CD4-positive, alpha-beta T cell (primary cell): ENCODE measurements around the gene UBE2L6. TPM values are rescaled to one million over a fixed set of nuclear protein-coding genes. Genes with fewer than 3 reads are reported as not detected.

ENCODE experiments used
- ATAC-seq: fragments of 200-7000 bp; cut with Tn5 transposase; one replicate; pipeline ENCODE4 v1.10.0; 2022; ENCODE audit warnings: mild to moderate bottlenecking; ENCODE audit not compliant: poor library complexity
- CTCF ChIA-PET: fragments of 350-600 bp; sonication (Branson Sonifier 250); formaldehyde crosslinking; loops from one replicate; lab custom pipeline; 2021; ENCODE audit warnings: antibody characterized with exemption, inconsistent platforms; lab: Charles Lee
- POLR2A ChIA-PET: fragments of 350-600 bp; sonication (Branson Sonifier 250); formaldehyde crosslinking; loops from one replicate; lab custom pipeline; 2021; ENCODE audit warnings: antibody characterized with exemption, inconsistent platforms; lab: Charles Lee
- DNase-seq, 14 experiments: peaks; one replicate each; pipeline ENCODE4 v3.0.0-alpha.2; 2013 to 2020; ENCODE audit warnings: mixed read lengths in 2 of 14
- H3K27ac ChIP-seq, 2 donors: one replicate each; pipeline versions ENCODE4 v1.5.1 to v1.7.0; 2013; ENCODE audit warnings: low read length in 2 of 2, low read depth in 1 of 2, mild to moderate bottlenecking in 1 of 2
- H3K27me3 ChIP-seq, 2 experiments: 1 replicate in 1 of 2; 2 replicates in 1 of 2; pipeline versions ENCODE4 v1.6.1 to v1.7.0; 2013; ENCODE audit warnings: low read length in 2 of 2, control low read depth in 1 of 2, mild to moderate bottlenecking in 1 of 2, moderate library complexity in 1 of 2; ENCODE audit not compliant: insufficient read depth in 2 of 2, control insufficient read depth in 1 of 2
- H3K36me3 ChIP-seq: one replicate; pipeline ENCODE4 v1.6.1; 2013; ENCODE audit warnings: low read length, control low read depth; ENCODE audit not compliant: insufficient read depth
- H3K4me1 ChIP-seq: one replicate; pipeline ENCODE4 v1.6.1; 2013; ENCODE audit warnings: low read length, control low read depth; ENCODE audit not compliant: insufficient read depth
- H3K4me3 ChIP-seq: one replicate; pipeline ENCODE4 v1.5.1; 2013; ENCODE audit warnings: mild to moderate bottlenecking, low read length, moderate library complexity
- H3K9me3 ChIP-seq, 2 experiments: 1 replicate in 1 of 2; 2 replicates in 1 of 2; pipeline versions ENCODE4 v1.6.1 to v1.7.0; 2013; ENCODE audit warnings: low read length in 2 of 2, mild to moderate bottlenecking in 2 of 2, control low read depth in 1 of 2, moderate library complexity in 1 of 2; ENCODE audit not compliant: control insufficient read depth in 1 of 2, insufficient read depth in 1 of 2
- H3K27ac Mint-ChIP-seq: one replicate; pipeline ENCODE4 v1.8.0; 2020; ENCODE audit warnings: mixed read lengths
- H3K27me3 Mint-ChIP-seq: one replicate; pipeline ENCODE4 v1.8.0; 2021; ENCODE audit warnings: mixed read lengths
- H3K36me3 Mint-ChIP-seq: one replicate; pipeline ENCODE4 v1.8.0; 2021; ENCODE audit warnings: low read depth, mixed read lengths
- H3K4me1 Mint-ChIP-seq: one replicate; pipeline ENCODE4 v1.8.0; 2021; ENCODE audit warnings: low read depth, mixed read lengths
- H3K4me3 Mint-ChIP-seq: one replicate; pipeline ENCODE4 v1.8.0; 2020; ENCODE audit warnings: mild to moderate bottlenecking, mixed read lengths
- H3K9me3 Mint-ChIP-seq: one replicate; pipeline ENCODE4 v1.8.0; 2020; ENCODE audit warnings: mixed read lengths
- intact Hi-C, 2 experiments: fragments of 100-400 bp; cut with DNase I in 1 of 2; cut with micrococcal nuclease in 1 of 2; formaldehyde crosslinking; loops; one replicate each; pipeline versions ENCODE4 v1.15.1 to v1.9.0; 2023 to 2025; cut with DNase I, micrococcal nuclease
- total RNA-seq, 174 experiments: library from RNA in 2 of 174; stranded (reverse) in 2 of 174; gene quantifications; one replicate each; pipeline ENCODE4 v1.2.3 and lab custom pipeline; 2021 to 2026
- TF ChIP-seq, protein P1 (sequence below): fragments of 200-600 bp; IDR thresholded peaks from one replicate; pipeline ENCODE4 v1.8.0; 2022; ENCODE audit warnings: antibody characterized with exemption, mild to moderate bottlenecking

Gene UBE2L6
- total RNA-seq, 2 experiments from 2014 or later, result 35.0 to 36.2 TPM

DNA sequence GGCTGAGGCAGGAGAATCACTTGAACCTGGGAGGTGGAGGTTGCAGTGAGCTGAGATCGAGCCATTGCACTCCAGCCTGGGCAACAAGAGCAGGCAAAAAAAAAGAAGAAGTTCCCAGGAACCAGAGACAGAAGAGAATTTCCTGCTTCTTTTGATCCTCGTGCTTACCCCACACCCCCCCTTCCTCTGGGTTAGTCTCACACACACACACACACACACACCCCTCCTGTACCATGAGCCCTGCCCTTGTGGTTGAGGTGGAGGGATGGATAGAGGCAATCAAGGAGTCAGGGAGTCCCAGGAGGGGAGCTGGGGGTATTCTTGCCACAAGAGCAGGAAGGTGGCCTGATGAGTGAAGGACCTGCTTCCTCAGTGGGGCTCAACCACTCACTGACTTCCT is 4.1 kb upstream of the UBE2L6 start:
- Mint-ChIP-seq H3K4me1 (peaks cover 20% of the 10 kb centered on the region), H3K4me3 (no peak overlapping the region), H3K27me3 (peaks cover 7% of the 10 kb centered on the region), H3K36me3 (peaks cover 10% of the 10 kb centered on the region), H3K9me3 (no peaks in the 10 kb centered on the region), H3K27ac (no peak overlapping the region)
- H3K9me3 ChIP-seq, result no peaks in the 10 kb centered on the region
- ATAC-seq (no peak), DNase-seq (no peak)
- no peaks in the 10 kb centered on the region for H3K36me3 ChIP-seq
- H3K4me1 ChIP-seq, result peaks cover 14% of the 10 kb centered on the region
- TF ChIP-seq, protein P1, sequence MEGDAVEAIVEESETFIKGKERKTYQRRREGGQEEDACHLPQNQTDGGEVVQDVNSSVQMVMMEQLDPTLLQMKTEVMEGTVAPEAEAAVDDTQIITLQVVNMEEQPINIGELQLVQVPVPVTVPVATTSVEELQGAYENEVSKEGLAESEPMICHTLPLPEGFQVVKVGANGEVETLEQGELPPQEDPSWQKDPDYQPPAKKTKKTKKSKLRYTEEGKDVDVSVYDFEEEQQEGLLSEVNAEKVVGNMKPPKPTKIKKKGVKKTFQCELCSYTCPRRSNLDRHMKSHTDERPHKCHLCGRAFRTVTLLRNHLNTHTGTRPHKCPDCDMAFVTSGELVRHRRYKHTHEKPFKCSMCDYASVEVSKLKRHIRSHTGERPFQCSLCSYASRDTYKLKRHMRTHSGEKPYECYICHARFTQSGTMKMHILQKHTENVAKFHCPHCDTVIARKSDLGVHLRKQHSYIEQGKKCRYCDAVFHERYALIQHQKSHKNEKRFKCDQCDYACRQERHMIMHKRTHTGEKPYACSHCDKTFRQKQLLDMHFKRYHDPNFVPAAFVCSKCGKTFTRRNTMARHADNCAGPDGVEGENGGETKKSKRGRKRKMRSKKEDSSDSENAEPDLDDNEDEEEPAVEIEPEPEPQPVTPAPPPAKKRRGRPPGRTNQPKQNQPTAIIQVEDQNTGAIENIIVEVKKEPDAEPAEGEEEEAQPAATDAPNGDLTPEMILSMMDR, result no peak
- intact Hi-C loops, result no loop called here
- no peak overlapping the region for H3K4me3 ChIP-seq
- no peaks in the 10 kb centered on the region for H3K27me3 ChIP-seq
- POLR2A ChIA-PET, result no interaction called here
- no peak overlapping the region for H3K27ac ChIP-seq
- CTCF ChIA-PET, result interaction anchor here (1.4 kb wide), 1 partner anchor 78 kb away, joined by 3 read pairs; no protein-coding TSS in a partner anchor

DNA sequence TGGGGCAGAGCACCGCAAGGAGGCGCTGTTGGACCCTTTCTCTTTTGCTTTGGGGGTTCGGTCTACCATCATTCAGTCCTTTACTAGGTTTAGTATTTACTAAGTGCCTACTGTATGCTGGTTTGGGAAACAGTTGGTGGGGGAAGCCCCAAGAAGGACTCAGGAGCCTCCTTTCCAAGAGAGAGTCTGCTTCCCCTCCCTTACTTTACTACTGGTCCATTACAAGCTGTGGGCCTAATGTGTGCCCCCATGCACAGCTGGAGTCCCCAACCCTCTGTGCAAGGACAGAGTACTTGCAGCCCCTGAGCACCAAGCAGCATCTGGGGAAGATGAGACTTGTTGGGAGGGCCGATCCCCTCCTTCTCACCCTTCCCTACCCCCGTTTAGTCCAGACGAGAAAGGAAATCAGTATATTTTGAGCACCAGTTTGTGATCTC is 876 bp upstream of the UBE2L6 start:
- Histone ChIP-seq H3K4me3 (peak overlapping the region; percentile 95), H3K27me3 (no peaks in the 10 kb centered on the region), H3K27ac (peak overlapping the region; percentile 79 to 80), H3K36me3 (peaks cover 5% of the 10 kb centered on the region), H3K4me1 (peaks cover 30% of the 10 kb centered on the region), H3K9me3 (no peaks in the 10 kb centered on the region)
- intact Hi-C loops, result loop anchor here (1.0 to 10.0 kb wide), 6 partner anchors 73 to 1569 kb away; no protein-coding TSS in a partner anchor
- H3K4me1 Mint-ChIP-seq, result peaks cover 50% of the 10 kb centered on the region
- no peaks in the 10 kb centered on the region for H3K27me3 Mint-ChIP-seq
- ChIA-PET POLR2A (interaction anchor here (0.6 to 3.5 kb wide), 13 partner anchors 38 to 243 kb away, joined by 3 to 34 read pairs (median 4); partner anchors contain the start of genes MED19, SSRP1, TIMM10 and TMX2), CTCF (interaction anchor here (0.6 to 2.5 kb wide), 23 partner anchors 9 to 232 kb away, joined by 3 to 47 read pairs (median 4); partner anchors contain the start of genes CLP1, MED19, TIMM10 and TMX2)
- H3K9me3 Mint-ChIP-seq, result no peaks in the 10 kb centered on the region
- H3K27ac Mint-ChIP-seq, result peak overlapping the region; percentile 92
- TF ChIP-seq, protein P1, result peak; percentile 88
- peak overlapping the region; percentile 100 for H3K4me3 Mint-ChIP-seq
- peaks cover 28% of the 10 kb centered on the region for H3K36me3 Mint-ChIP-seq
- peak in 9 of 14 experiments; percentile 2 to 95 (median 90) for DNase-seq
- ATAC-seq, result peak; percentile 7

DNA sequence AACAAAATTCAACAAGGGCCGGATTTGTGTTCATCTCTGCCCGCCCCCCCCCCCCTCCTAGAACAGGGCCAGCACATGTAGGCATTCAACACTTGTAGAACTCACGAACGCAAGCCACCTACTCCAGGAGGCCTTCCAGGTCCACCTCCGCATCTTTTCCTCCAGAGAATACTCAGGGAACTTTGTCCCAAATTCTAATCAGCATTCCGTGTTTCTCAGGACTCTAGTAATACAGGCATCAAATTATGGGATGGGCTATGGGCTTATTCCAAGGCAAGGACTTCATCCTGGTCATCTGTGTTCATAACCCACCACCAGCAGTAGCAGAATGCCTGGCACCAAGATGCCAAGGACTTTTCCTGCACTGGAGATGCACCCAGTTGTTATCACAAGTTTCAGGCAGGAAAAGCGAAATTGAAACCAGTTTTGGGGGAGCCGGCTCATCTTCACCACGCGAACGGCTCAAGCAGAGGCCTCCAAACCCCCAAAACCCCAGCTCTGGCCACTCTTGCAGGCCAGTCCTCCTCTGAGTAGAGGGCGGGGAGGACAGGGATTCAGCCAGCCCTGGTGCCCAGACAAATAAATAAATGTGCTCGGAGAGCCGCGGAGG is 462 bp downstream of the UBE2L6 start:
- peaks cover 8% of the 10 kb centered on the region for H3K36me3 ChIP-seq
- CTCF ChIA-PET, result interaction anchor here (0.9 to 2.5 kb wide), 13 partner anchors 23 to 233 kb away, joined by 3 to 47 read pairs (median 6); partner anchors contain the start of genes TIMM10 and YPEL4
- Mint-ChIP-seq H3K27me3 (no peaks in the 10 kb centered on the region), H3K4me1 (peaks cover 56% of the 10 kb centered on the region), H3K9me3 (no peaks in the 10 kb centered on the region), H3K27ac (peak overlapping the region; percentile 92), H3K36me3 (peaks cover 36% of the 10 kb centered on the region), H3K4me3 (peak overlapping the region; percentile 96)
- intact Hi-C loops, result loop anchor here (1.0 to 10.0 kb wide), 7 partner anchors 36 to 1570 kb away; partner anchors contain the start of genes TIMM10 (in 2 of the 2), MED19 (in 1 of the 2) and TMX2 (in 1 of the 2)
- H3K27me3 ChIP-seq, result no peaks in the 10 kb centered on the region
- peak; percentile 17 for ATAC-seq
- H3K27ac ChIP-seq, result peak overlapping the region; percentile 80 to 82
- H3K4me1 ChIP-seq, result peaks cover 39% of the 10 kb centered on the region
- TF ChIP-seq, protein P1, result no peak
- DNase-seq, result peak in 9 of 14 experiments; percentile 18 to 69 (median 41)
- POLR2A ChIA-PET, result interaction anchor here (0.7 to 3.5 kb wide), 11 partner anchors 35 to 242 kb away, joined by 3 to 34 read pairs (median 7); partner anchors contain the start of genes SSRP1, TNKS1BP1 and YPEL4
- peak overlapping the region; percentile 95 for H3K4me3 ChIP-seq
- H3K9me3 ChIP-seq, result no peaks in the 10 kb centered on the region
